Fibroblast of lung (primary cell): Measurements from ENCODE around the gene KRTAP3-1. TPM values are rescaled to one million over a fixed set of nuclear protein-coding genes. Genes with fewer than 3 reads are reported as not detected.

ENCODE experiments used
- DNase-seq, 2 donors: peaks; one replicate each; pipeline versions ENCODE4 v3.0.0 to v3.0.0-alpha.2; 2010; ENCODE audit warnings: low read depth in 2 of 2
- H2AFZ ChIP-seq: 2 replicates; pipeline ENCODE4 v1.5.1; 2012; ENCODE audit warnings: low read length, control low read depth, inconsistent platforms
- H3K27ac ChIP-seq: 2 replicates; pipeline ENCODE4 v1.5.1; 2011; ENCODE audit warnings: low read length, control low read depth; ENCODE audit not compliant: insufficient read depth
- H3K27me3 ChIP-seq: 2 replicates; pipeline ENCODE4 v1.5.1; 2011; ENCODE audit warnings: mild to moderate bottlenecking, low read length; ENCODE audit not compliant: control insufficient read depth, insufficient read depth
- H3K36me3 ChIP-seq: 2 replicates; pipeline ENCODE4 v1.5.1; 2011; ENCODE audit warnings: low read length; ENCODE audit not compliant: control insufficient read depth, insufficient read depth
- H3K4me1 ChIP-seq: 2 replicates; pipeline ENCODE4 v1.5.1; 2011; ENCODE audit warnings: low read length; ENCODE audit not compliant: control insufficient read depth, insufficient read depth; ENCODE audit errors: extremely low read depth
- H3K4me2 ChIP-seq: 2 replicates; pipeline ENCODE4 v1.5.1; 2011; ENCODE audit warnings: low read length, control low read depth; ENCODE audit not compliant: insufficient read depth; ENCODE audit errors: extremely low read depth
- H3K4me3 ChIP-seq, 4 experiments: fragments of 200-600 bp in 1 of 4; sonication (generic) in 1 of 4; replicated peaks in 1 of 4; 2 replicates each; pipeline ENCODE4 v1.5.1; 2011 to 2016; ENCODE audit warnings: low read length in 4 of 4, low read depth in 3 of 4, mild to moderate bottlenecking in 3 of 4, control low read depth in 2 of 4, inconsistent platforms in 1 of 4, mixed read lengths in 1 of 4; ENCODE audit not compliant: insufficient read depth in 1 of 4; ENCODE audit errors: control extremely low read depth in 1 of 4
- H3K79me2 ChIP-seq: 2 replicates; pipeline ENCODE4 v1.5.1; 2012; ENCODE audit warnings: mild to moderate bottlenecking, low read length, inconsistent platforms; ENCODE audit not compliant: control insufficient read depth, insufficient read depth
- H3K9ac ChIP-seq: 2 replicates; pipeline ENCODE4 v1.5.1; 2011; ENCODE audit warnings: mild to moderate bottlenecking, low read length, control low read depth; ENCODE audit not compliant: insufficient read depth
- H3K9me3 ChIP-seq: 2 replicates; pipeline ENCODE4 v1.5.1; 2012; ENCODE audit warnings: low read depth, low read length; ENCODE audit not compliant: control insufficient read depth, insufficient read depth
- H4K20me1 ChIP-seq: 2 replicates; pipeline ENCODE4 v1.5.1; 2011; ENCODE audit warnings: low read length; ENCODE audit not compliant: control insufficient read depth, insufficient read depth; ENCODE audit errors: extremely low read depth
- EZH2 ChIP-seq: IDR thresholded peaks from 2 replicates; pipeline ENCODE4 v1.5.1; 2012; ENCODE audit warnings: low read length, control low read depth, mild to moderate bottlenecking; ENCODE audit errors: missing control alignments
- polyA plus RNA-seq, 2 donors: library from polyadenylated mRNA; depleted of rRNA in 1 of 2; stranded (reverse) in 1 of 2; unstranded in 1 of 2; fragments of >200 nt; gene quantifications; 2 replicates each; pipeline ENCODE4 v1.2.1, GENCODE V29; 2011 to 2012; ENCODE audit warnings: missing spikeins in 1 of 2
- total RNA-seq: library from RNA; depleted of rRNA; stranded (reverse); fragments of >200 nt; gene quantifications from 2 replicates; pipeline ENCODE4 v1.2.1, GENCODE V29; 2014
- TF ChIP-seq, protein P1 (sequence below), 2 donors: IDR thresholded peaks in 1 of 2; conservative IDR thresholded peaks in 1 of 2; 1 replicate in 1 of 2; 2 replicates in 1 of 2; pipeline ENCODE4 v1.5.1; 2011 to 2012; ENCODE audit warnings: low read length in 2 of 2, control low read depth in 1 of 2, inconsistent platforms in 1 of 2, low read depth in 1 of 2, mild to moderate bottlenecking in 1 of 2

Gene KRTAP3-1
- total and polyA plus RNA-seq, 2 donors (not counting 1 experiment from before 2014, with no cell fraction given): not detected

DNA sequence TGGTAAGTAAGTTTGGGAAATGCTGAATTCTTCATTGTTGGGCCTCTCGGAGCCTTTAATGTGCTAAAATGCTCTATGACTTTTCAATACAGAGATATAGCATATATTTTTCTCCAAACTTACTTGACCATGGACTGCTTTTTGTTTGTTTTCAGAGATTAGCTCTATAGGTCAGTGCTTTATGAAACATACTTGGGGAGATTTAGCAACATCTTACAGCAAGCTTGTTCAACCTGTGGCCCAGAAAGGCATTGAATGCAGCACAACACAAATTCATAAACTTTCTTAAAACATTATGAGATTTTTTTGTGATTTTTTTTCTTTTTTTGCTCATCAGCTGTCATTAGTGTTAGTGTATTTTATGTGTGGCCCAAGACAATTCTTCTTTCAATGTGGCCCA is 1.0 kb upstream of the KRTAP3-1 start:
- Histone ChIP-seq H3K36me3 (no peaks in the 10 kb centered on the region), H3K4me1 (peaks cover 2% of the 10 kb centered on the region), H3K27ac (no peak overlapping the region), H3K27me3 (no peaks in the 10 kb centered on the region), H3K4me2 (no peak overlapping the region), H4K20me1 (no peaks in the 10 kb centered on the region), H3K4me3 (no peak overlapping the region), H3K9me3 (no peaks in the 10 kb centered on the region), H3K79me2 (no peaks in the 10 kb centered on the region), H2AFZ (no peak overlapping the region), H3K9ac (no peak overlapping the region)
- TF ChIP-seq, protein P1, sequence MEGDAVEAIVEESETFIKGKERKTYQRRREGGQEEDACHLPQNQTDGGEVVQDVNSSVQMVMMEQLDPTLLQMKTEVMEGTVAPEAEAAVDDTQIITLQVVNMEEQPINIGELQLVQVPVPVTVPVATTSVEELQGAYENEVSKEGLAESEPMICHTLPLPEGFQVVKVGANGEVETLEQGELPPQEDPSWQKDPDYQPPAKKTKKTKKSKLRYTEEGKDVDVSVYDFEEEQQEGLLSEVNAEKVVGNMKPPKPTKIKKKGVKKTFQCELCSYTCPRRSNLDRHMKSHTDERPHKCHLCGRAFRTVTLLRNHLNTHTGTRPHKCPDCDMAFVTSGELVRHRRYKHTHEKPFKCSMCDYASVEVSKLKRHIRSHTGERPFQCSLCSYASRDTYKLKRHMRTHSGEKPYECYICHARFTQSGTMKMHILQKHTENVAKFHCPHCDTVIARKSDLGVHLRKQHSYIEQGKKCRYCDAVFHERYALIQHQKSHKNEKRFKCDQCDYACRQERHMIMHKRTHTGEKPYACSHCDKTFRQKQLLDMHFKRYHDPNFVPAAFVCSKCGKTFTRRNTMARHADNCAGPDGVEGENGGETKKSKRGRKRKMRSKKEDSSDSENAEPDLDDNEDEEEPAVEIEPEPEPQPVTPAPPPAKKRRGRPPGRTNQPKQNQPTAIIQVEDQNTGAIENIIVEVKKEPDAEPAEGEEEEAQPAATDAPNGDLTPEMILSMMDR (conservative IDR thresholded peaks at IDR 0.05 in 1 of 2, IDR thresholded peaks at IDR 0.05 in 1 of 2; ENCODE audit: low read depth in 1 of 2, low read length in 2 of 2): no peak
- no peak for TF ChIP-seq EZH2
- DNase-seq: no peak

GRCh38 chr17:41009301-41009760 is 403 bp upstream of the KRTAP3-1 start:
- Histone ChIP-seq H3K4me1 (peaks cover 2% of the 10 kb centered on the region), H3K27ac (no peak overlapping the region), H3K4me3 (no peak overlapping the region), H3K9ac (no peak overlapping the region), H4K20me1 (no peaks in the 10 kb centered on the region), H3K9me3 (no peaks in the 10 kb centered on the region), H3K79me2 (no peaks in the 10 kb centered on the region), H2AFZ (no peak overlapping the region), H3K36me3 (no peaks in the 10 kb centered on the region), H3K27me3 (no peaks in the 10 kb centered on the region), H3K4me2 (no peak overlapping the region)
- DNase-seq: no peak
- TF ChIP-seq, protein P1 (conservative IDR thresholded peaks at IDR 0.05 in 1 of 2, IDR thresholded peaks at IDR 0.05 in 1 of 2; ENCODE audit: low read depth in 1 of 2, low read length in 2 of 2): no peak
- TF ChIP-seq EZH2: no peak

GRCh38 chr17:41004397-41004796 is 4.5 kb downstream of the KRTAP3-1 start:
- TF ChIP-seq, protein P1 (conservative IDR thresholded peaks at IDR 0.05 in 1 of 2, IDR thresholded peaks at IDR 0.05 in 1 of 2; ENCODE audit: low read depth in 1 of 2, low read length in 2 of 2): no peak
- no peak for TF ChIP-seq EZH2
- H3K4me3 ChIP-seq: no peak overlapping the region
- H4K20me1 ChIP-seq: no peaks in the 10 kb centered on the region
- no peak overlapping the region for H2AFZ ChIP-seq
- H3K4me1 ChIP-seq: no peaks in the 10 kb centered on the region
- no peak overlapping the region for H3K4me2 ChIP-seq
- no peak overlapping the region for H3K9ac ChIP-seq
- no peaks in the 10 kb centered on the region for H3K79me2 ChIP-seq
- H3K27me3 ChIP-seq: no peaks in the 10 kb centered on the region
- H3K9me3 ChIP-seq: no peaks in the 10 kb centered on the region
- H3K27ac ChIP-seq: no peak overlapping the region
- no peak for DNase-seq
- no peaks in the 10 kb centered on the region for H3K36me3 ChIP-seq
